Measurements from ENCODE around the gene MAP2K1.
"Not testable (repeated sequence)": the region's sequence is repeated elsewhere in the genome, so short reads cannot be mapped to it uniquely, and the experiment has no call there.

Gene MAP2K1

DNA sequence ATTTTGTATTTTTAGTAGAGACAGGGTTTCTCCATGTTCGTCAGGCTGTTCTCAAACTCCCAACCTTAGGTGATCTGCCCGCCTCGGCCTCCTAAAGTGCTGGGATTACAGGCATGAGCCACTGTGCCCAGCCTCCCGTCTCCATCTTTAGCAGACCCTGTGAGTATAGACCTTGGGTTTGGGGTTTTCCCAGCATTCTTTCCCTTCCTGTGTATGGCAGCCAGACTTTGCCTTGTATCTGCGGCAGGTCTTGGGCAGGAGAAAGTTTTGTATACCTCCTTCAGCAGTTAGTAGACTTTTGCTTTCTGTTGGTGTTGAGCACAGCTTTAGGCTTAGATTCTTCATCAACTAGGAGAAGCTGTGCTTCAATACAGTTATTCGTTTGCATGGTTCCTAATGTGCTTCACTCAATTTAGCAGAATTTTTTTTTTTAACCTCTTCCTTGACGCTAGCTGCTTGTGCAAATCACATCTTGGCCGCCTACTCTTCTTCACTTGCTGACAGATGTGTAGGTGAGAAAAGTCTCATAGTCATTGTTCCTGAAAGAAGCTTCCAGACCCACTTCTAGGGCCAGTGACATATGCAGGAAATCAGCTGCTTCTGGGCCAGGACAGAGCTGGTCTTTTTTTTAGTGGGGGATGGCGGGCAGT lies 38.4 kb downstream of the MAP2K1 start:
- DNase-seq (ENCODE audit: insufficient read length, low spot score) (no peak), FAIRE-seq (no peak)

DNA sequence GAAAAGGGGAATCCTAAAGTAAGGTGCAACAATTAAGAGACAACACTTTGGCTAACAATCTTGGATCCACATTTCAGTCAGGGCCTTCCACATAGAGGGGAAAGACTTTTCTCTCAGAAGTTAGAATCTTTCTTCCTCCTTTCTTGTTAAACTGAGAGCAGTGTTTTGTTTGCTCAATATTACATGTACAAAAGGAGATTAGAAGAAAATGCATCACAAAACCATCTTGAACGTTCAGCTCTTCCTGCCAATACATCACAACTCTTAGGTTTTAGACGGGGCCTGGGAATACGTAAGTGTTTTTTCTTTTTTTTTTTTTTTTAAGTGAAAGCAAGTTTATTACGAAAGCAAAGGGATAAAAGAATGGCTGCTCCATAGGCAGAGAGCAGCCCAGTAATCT lies 39.1 kb downstream of the MAP2K1 start:
- DNase-seq (ENCODE audit: insufficient read length, low spot score) (no peak), FAIRE-seq (no peak)
- no peak for TF ChIP-seq POLR2A (IDR thresholded peaks at IDR 0.05; ENCODE audit: low read depth, low read length)

More for the DNA sequence above, 38.4 kb downstream of the MAP2K1 start:
- TF ChIP-seq POLR2A (IDR thresholded peaks at IDR 0.05; ENCODE audit: low read depth, low read length): no peak

DNA sequence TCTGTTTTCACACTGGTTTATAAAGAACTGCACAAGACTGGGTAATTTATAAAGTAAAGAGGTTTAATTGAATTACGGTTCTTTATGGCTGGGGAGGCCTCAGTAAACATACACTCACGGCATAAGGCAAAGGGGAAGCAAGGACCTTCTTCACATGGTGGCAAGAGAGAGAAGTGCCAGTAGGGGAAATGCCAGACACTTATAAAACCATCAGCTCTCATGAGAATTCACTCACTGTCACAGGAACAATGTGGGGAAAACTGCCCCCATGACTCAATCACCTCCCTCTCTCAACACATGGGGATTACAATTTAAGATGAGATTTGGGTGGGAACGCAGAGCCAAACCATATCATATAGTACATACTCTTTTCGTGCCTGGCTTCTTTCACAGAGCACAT lies 42.4 kb downstream of the MAP2K1 start:
- no peak for DNase-seq (ENCODE audit: insufficient read length, low spot score)
- TF ChIP-seq POLR2A (IDR thresholded peaks at IDR 0.05; ENCODE audit: low read depth, low read length): no peak
- no peak for FAIRE-seq

DNA sequence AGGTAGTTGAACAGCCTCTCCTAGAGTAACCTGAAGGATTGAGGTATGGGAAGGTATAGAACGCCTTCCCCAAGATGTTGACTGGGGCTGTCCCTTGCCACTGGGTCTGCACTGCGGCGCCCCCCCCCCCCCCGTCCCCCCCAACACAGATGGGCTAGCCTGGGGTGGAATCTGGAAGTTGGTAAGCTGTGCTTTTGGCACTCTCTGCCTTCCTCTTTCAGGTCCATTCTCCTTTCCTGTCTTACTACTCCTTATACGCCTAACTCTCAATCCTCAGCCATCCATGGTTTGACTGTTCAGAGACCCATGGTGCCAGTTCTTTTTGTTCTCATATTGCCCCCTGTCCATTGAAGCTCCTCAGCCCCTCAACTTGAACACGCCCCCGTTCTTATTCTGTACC lies 42.8 kb downstream of the MAP2K1 start:
- FAIRE-seq (no peak), DNase-seq (ENCODE audit: insufficient read length, low spot score) (no peak)
- no peak for TF ChIP-seq POLR2A (IDR thresholded peaks at IDR 0.05; ENCODE audit: low read depth, low read length)

DNA sequence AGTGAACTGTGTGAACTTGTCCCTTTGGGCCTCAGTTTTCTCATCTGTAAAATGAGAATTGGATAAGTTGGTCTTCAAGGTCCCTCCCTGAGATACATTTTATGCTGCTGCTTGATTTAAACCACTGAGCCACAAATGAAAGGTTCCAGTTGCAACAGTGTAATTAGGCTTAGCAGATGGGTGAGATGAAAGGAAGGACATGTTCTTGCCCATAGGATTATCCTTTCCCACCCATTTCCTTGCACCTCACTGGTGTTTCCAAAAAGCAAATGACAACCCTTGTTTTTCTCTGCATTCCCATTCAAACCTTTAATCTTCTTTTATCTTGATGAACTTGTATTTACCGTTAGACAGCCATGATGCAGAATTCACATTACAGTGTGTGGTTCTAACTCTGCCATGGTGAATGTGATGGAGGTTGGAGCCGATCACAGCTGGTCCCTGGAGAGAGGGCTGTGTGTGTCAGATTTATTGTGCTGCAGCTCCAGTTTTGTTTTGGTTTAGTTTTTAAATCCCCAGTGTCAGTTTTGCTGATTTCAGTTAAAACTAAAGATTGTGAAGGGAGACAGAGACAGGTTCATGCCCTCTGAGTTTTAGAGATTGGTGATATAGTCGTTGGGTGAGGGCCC lies 44.0 kb downstream of the MAP2K1 start:
- no peak for FAIRE-seq
- DNase-seq (ENCODE audit: insufficient read length, low spot score): no peak
- no peak for TF ChIP-seq POLR2A (IDR thresholded peaks at IDR 0.05; ENCODE audit: low read depth, low read length)

DNA sequence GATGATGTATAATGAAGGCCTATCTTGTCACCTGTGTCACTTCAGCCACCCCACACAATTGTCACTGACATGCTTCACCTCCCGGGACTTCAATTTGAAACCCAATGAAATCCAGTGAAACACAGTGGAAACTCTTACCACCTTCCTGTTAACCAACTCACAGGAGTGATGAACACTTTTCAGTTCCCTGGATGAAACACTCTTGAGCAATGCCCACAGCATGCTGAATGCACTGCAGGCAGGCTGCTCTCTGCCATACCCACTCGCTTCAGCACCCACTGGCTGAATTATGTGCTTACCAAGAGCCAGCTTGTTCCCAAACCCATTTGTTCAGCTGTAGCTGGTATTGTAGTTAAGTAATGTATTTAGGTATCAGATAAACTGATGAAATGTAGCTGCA lies 47.0 kb downstream of the MAP2K1 start:
- no peak for TF ChIP-seq POLR2A (IDR thresholded peaks at IDR 0.05; ENCODE audit: low read depth, low read length)
- FAIRE-seq (no peak), DNase-seq (ENCODE audit: insufficient read length, low spot score) (no peak)

DNA sequence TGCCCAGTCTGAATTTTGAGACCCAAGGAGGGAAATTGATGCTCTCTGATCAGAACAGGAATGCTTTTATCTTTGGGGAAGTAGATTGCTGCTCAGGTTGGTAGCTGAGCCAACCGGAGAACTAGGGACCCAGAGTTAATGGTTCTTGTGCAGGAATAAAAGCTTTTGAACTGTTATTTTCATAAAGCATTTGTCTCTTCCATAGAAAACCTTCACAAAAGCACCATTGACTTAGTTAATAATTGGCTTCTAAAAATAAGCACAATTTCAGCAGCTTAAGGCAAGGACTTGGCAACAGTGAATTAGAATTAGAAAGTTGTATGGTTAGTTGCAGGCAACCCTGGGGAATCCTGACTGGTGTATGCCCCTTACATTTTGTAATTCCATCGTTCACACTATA lies 53.8 kb downstream of the MAP2K1 start:
- FAIRE-seq: no peak
- TF ChIP-seq POLR2A (IDR thresholded peaks at IDR 0.05; ENCODE audit: low read depth, low read length): no peak
- no peak for DNase-seq (ENCODE audit: insufficient read length, low spot score)

DNA sequence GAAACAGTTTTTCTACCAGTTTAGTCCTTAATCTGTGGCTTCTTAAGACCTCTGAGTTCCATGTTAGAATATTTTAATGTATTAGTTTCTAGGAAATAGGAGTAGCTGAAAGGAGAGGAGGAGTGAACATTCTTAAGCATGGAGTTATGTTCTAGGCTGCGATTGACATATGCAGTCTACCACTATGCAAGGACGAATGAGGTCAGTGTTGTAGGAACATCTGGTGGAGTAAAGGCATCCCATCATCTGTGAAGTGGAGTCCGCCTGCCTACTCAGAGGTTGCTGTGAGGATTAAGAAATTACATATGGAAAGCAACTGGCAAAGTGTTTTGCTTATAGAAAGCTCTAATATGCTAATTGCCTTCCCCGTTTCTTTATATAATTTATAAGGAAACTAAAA lies 65.7 kb downstream of the MAP2K1 start:
- DNase-seq (ENCODE audit: insufficient read length, low spot score) (no peak), FAIRE-seq (no peak)
- TF ChIP-seq POLR2A (IDR thresholded peaks at IDR 0.05; ENCODE audit: low read depth, low read length): no peak

DNA sequence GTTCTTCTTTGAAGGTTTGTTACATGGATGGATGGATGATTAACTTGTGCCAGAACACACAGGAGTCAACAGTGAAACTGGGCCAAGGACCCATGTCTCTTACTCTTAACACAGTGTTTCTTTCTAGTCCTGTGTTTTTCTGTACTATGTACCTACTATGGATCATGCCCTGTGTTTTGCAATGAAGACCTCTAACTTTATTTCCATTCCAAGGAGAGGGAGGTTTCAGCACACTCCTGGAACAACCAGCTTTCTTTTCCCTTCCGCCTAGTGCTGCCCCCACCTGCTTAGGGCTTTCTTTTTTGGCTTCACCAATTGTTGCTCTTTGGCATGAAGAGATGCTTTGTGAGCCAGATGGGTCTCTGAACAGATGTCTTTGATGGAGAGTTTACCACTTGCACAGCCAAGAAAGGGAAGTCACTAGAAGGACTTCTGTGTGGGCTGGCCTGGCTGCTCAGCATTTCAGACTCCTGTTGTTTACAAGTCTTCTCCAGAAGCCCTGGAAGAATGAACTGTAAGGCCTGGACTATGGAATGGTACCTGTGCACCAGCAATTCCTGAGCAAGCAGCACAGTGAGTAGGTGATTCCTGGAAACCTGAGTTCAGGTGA lies 66.4 kb downstream of the MAP2K1 start:
- DNase-seq (ENCODE audit: insufficient read length, low spot score) (no peak), FAIRE-seq (no peak)
- TF ChIP-seq POLR2A (IDR thresholded peaks at IDR 0.05; ENCODE audit: low read depth, low read length): no peak

DNA sequence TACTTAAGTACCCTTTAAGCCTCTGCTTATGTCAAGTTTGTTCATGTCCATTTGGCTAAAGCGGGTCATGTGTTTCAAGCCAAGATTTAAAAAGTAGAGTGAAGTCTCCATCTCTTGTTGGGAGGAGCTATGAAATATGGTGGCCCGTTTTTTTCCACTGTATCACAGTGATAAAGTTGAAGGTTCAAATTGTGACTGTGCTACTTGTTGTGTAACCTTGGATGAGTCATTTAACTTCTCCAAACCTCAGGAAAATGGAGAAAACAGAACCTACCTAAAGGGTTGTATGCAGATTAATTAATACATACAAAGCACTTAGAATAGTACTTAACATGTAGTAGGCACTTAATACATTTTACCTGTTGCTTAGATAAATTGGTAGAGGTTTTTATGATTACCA lies 67.4 kb downstream of the MAP2K1 start:
- no peak for DNase-seq (ENCODE audit: insufficient read length, low spot score)
- FAIRE-seq: no peak
- no peak for TF ChIP-seq POLR2A (IDR thresholded peaks at IDR 0.05; ENCODE audit: low read depth, low read length)

DNA sequence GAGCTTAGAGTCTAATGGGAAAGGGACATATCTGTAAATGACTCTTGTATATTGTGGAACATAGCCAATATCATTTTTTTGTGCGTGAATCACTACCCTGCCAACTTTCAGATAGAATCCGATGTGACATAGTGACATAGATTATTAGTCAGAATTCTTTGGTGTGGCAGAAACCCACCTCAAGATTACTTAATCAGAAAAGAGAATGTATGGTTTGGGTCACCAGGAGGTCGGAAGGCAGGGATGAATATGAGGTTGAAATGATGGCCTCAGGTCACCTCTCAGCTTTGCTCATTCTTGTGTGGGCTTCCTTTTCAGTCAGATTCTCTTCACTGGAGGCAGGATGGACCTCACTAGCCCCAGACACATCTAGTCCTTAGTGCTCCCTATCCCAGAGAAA lies 69.5 kb downstream of the MAP2K1 start:
- no peak for DNase-seq (ENCODE audit: insufficient read length, low spot score)
- no peak for TF ChIP-seq POLR2A (IDR thresholded peaks at IDR 0.05; ENCODE audit: low read depth, low read length)
- no peak for FAIRE-seq

DNA sequence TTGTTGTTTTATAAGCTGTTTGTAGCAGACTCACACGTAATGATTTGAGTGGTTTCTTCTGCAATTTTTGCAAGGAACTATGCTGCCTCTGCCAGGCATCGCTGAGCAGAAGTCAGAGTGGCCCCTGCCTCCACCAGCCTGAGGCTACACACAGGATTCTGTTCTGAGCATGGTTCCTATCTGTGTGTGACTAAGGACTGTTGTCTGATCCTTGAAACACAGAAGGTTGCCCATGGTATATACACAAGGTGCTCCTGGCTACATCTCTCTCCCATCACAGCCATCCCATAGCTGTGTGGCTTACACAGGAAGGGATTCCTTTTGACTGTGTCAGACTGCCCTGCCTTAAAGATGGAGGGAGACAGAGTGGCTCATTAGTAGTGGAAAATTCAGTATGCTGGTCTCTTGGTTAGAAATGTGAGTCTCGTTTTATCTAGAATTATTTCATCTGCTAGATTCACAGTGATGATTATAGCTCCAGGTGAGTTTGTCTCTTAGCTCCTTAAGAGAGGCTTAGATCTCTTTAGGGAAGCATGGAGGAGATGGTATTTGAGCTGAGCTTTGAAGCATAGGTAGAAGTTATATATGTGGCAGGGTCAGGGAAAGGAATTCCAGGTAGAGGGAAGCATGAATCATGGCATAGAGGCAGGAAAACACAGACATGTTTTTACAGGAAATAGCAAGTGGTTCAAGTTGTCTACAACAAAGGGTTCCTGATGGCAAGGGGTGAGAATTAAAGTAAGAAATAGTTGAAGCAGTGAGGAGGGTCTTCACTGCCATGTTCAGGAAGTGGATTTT lies 73.3 kb downstream of the MAP2K1 start:
- DNase-seq (ENCODE audit: insufficient read length, low spot score): peak; percentile 24
- no peak for FAIRE-seq

DNA sequence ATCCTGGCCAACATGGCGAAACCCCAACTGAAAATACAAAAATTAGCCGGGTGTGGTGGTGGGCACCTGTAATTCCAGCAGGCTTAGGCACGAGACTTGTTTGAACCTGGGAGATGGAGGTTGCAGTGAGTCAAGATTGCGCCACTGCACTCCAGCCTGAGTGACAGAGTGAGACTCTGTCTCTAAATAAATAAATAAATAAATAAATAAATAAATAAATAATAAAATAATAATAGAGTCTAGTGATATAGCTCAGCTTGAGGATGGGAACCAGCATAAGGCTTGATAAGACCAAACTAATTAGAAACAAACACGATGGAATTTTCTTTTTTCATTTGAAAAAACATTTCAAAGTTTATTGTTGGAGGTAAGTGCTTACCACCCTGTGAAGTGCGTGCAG lies 74.6 kb downstream of the MAP2K1 start:
- FAIRE-seq; DNase-seq (ENCODE audit: insufficient read length, low spot score): not testable (repeated sequence)

More for the DNA sequence above, 73.3 kb downstream of the MAP2K1 start:
- TF ChIP-seq POLR2A (IDR thresholded peaks at IDR 0.05; ENCODE audit: low read depth, low read length): no peak

DNA sequence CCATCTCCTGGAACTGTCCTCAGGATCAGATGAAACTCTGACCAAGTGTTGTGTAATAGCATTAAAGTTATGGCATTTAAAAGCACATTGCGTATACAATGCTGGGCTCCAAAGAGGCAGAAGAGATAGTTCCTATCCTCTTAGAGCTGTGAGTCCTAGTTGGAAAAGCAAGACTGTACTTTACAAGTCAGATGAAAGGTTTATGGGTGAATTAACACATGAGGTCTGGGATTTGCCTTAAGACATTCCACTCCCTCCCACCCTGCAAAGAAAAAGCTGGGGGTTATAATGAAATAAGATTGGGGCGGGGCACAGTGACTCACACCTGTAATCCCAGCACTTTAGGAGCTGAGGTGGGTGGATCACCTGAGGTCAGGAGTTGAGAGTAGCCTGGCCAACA lies 75.2 kb downstream of the MAP2K1 start:
- no peak for DNase-seq (ENCODE audit: insufficient read length, low spot score)
- FAIRE-seq: no peak
- TF ChIP-seq POLR2A (IDR thresholded peaks at IDR 0.05; ENCODE audit: low read depth, low read length): no peak
